Erythroblast (primary cell): ENCODE data around the gene TRIM60.

ENCODE experiments used
- GATA1 ChIP-seq: IDR thresholded peaks from 2 replicates; pipeline ENCODE4 v1.6.1; 2011; ENCODE audit warnings: low read depth, mild to moderate bottlenecking, control low read depth, low read length, moderate library complexity
- POLR2A ChIP-seq: IDR thresholded peaks from 2 replicates; pipeline ENCODE4 v1.6.1; 2011; ENCODE audit warnings: mild to moderate bottlenecking, low read length

GRCh38 chr4:165055601-165056000 lies 23.8 kb downstream of the TRIM60 start:
- no peak for TF ChIP-seq POLR2A
- no peak for TF ChIP-seq GATA1
